ENCODE measurements around the gene DPY19L3. TPM values are rescaled to one million over a fixed set of nuclear protein-coding genes. Genes with fewer than 3 reads are reported as not detected.
A peak's percentile ranks its signal among the peaks of the same experiment; 100 is the strongest.
"Not testable (repeated sequence)": the region's sequence is repeated elsewhere in the genome, so short reads cannot be mapped to it uniquely, and the experiment has no call there.

Gene DPY19L3, protein sequence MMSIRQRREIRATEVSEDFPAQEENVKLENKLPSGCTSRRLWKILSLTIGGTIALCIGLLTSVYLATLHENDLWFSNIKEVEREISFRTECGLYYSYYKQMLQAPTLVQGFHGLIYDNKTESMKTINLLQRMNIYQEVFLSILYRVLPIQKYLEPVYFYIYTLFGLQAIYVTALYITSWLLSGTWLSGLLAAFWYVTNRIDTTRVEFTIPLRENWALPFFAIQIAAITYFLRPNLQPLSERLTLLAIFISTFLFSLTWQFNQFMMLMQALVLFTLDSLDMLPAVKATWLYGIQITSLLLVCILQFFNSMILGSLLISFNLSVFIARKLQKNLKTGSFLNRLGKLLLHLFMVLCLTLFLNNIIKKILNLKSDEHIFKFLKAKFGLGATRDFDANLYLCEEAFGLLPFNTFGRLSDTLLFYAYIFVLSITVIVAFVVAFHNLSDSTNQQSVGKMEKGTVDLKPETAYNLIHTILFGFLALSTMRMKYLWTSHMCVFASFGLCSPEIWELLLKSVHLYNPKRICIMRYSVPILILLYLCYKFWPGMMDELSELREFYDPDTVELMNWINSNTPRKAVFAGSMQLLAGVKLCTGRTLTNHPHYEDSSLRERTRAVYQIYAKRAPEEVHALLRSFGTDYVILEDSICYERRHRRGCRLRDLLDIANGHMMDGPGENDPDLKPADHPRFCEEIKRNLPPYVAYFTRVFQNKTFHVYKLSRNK
- polyA plus RNA-seq (ENCODE audit: insufficient read length in 3 of 3) = 10 to 100 TPM; 57.0 to 60.2 (median 58.8) TPM

DNA sequence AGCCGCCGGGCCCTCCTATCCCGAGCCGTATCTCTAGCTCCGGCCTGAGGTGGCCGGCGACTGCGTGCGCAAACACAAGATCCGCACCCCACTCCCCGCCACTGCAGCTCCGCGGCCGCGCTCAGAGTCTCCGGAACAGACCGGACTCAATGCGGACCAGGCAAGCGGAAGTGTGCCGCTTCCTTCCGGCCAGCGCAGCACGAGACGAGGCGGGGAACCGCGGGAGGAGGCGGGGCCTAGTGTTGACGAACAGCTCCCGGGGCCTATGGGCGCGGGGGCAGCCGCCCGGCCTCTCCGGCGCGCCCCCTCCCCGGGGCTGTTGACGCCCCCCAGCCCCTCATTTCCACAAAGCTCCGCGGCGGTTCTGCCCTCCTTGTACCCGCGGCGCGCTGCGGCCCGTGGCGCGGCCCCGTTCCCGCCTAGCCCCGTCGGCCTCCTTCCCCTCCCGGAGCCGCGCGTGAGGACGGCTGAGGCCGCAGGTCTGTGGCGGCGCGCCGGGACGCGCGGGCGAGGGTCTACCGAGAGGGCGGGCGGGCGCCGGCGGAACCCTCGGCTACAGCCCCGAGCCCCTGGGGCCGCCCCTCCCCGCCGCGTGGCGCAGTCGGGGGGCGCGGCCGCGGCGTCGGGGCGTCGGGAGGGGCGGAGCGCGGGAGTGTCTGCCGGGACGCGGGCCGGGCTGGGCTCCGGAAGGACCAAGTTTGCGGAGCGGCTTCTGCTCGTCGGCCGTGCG is at the start of gene DPY19L3:
Gene DPY19L3, plus strand, starts transcription at position 340 of the 730 bp plus-strand sequence. CDS start 2,484 bp downstream, outside the sequence.
- peak; percentile 83 to 89 (median 87) for DNase-seq (ENCODE audit: low read depth in 3 of 3, low spot score in 2 of 3)

DNA sequence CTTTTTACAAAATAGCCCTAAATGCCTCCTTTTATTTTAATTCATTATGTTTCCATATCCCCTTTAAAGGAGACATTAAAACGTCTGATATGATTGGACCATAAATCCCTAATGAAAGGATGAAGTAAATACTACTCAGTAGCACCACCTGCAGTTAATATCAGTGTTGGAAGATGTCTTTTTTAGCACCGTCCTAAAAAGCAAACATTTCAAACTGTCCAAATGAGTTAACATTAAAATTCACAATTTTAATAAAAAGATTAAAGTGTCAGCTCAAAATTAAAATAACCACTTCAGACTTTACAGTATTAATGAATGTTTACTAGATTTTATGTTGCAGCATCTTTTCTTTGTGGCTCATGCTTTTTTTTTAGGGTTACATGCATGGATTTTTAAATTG is 47.9 kb upstream of the DPY19L3 start:
- DNase-seq (ENCODE audit: low read depth in 3 of 3, low spot score in 2 of 3) = no peak

DNA sequence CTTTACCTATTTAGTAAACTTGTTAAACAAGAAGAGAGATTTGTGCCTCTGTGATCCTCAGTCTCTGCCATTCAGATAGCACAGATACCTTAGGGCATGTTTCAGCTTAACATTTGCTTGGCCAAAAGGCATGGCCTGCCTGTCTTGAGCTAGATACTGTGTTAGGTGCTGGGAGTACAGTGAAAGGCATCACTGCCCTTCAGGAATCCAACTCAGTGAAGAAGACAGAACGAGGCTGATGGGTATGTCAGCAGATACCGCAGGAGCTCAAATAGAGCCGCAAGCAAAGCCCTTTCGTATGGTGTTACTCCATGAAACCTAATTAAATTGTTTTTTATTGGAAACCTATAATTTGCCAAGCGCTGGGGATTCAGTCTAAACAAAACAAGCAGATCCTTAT is 47.2 kb upstream of the DPY19L3 start:
- no peak for DNase-seq (ENCODE audit: low read depth in 3 of 3, low spot score in 2 of 3)

DNA sequence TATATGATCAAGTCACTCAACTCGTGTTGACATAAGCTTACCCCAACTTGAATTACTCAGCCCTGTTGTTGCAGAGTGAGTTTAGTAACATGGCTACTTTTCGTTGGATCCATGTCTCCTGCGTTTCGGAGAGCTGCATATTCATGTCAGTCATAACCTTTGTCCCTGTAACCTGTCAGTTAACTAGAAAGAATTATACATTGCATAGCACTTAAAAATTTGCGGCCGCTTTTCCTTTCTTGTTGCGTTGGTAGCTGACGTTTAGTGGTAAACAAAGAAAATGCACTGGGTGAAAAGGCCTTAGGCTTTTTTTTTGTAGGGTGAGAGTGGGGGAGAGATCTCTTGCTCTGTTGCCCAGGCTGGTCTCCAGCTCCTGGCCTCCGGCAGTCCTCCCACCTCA is 46.0 kb upstream of the DPY19L3 start:
- no peak for DNase-seq (ENCODE audit: low read depth in 3 of 3, low spot score in 2 of 3)

DNA sequence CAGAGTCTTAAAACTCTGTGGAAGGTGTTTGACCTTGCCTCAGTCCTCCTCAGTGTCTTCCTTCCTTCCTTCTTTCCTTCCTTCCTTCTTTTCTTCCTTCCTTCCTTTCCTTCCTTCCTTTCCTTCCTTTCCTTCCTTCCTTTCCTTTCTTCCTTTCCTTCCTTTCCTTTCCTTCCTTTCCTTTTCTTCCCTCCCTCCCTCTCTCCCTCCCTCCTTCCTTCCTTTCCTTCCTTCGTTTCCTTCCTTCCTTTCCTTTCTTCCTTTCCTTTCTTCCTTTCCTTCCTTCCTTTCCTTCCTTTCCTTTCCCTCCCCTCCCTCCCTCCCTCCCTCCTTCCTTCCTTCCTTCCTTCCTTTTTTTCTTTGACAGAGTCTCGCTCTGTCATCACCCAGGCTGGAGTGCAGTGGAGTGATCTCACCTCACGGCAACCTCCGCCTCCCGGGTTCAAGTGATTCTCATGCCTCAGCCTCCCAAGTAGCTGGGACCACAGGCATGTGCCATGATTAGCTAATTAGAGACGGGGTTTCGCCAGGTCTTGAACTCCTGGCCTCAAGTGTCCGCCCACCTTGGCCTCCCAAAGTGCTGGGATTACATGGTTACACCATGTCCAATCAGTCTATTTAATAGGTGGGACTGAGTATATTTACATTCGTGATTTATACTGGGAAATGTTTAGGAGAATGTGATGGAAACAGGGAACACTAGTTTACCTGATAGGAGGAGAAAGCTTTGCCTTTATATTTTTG is 43.8 kb upstream of the DPY19L3 start:
- DNase-seq (ENCODE audit: low read depth in 3 of 3, low spot score in 2 of 3) = no peak

DNA sequence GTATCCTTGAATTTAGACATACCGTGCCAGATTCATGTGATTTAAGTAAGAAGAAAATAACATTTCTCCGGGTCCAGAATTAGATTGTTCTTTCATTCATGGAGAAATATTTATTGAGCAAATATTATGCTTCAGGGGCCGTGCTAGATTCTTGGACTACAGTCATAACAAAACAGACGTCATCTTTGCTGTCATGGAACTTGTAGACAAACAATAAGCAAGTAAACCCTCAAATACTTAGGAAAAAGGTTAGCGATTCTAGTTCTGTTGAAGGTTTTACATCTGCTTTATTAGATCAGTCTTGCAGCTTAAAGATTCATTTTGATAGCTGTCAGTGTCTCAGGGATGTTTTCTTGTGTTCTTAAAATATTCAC is 43.3 kb upstream of the DPY19L3 start:
- DNase-seq (ENCODE audit: low read depth in 3 of 3, low spot score in 2 of 3) = no peak

DNA sequence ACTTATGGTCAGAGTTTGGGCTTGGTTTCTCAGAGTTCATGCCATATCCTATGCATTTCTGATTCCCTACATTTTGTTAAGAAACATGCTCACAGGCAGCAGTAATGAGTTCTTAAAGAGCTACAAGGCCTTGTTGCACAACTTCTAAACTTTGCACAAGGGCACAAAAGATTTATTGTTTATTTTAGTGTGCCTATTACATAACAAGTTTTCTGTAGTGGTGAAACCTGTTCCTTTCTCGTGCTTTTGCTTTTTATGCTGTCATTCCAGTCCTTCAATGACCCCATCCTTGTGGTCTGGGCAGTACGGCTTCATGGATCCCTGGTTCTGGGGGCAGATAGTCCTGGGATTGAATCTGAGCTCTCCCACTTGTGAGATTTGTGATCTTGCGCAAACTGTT is 42.4 kb upstream of the DPY19L3 start:
- DNase-seq (ENCODE audit: low read depth in 3 of 3, low spot score in 2 of 3) = no peak

DNA sequence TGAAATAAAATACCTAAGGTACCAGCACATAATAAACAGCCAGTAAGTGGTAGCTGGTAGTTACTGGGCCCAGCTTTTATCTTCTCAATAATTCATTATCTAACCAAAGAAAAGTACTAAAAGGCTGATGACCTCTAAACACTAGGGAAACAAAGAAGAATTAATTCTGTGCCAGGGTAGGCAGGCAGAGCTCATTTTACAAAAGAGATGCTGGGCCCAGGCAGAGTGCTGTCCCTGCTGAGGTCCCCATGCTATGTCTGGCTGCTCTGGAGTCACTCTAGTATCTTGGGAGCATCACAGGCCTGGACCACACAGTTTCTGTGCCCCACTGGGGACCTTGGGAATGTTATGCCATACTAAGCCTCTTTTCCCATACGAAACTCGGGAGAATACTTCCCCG is 41.9 kb upstream of the DPY19L3 start:
- DNase-seq (ENCODE audit: low read depth in 3 of 3, low spot score in 2 of 3) = no peak

DNA sequence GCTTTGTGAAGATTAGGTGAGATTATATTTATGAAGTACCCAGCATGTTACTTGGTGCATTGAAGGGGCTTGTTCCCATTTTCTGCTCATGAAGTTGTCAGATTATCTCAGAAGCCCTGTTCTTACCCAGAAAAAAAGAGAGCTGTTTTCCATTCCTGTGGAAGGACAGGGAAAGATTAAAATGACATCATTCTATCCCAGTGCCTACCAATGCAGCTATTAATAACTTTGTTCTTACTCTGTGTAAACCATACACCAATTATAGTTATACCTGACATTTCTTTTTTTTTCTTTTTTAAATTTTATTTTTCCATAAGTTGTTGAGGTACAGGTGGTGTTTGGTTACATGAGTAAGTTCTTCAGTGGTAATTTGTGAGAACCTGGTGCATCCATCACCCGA is 41.5 kb upstream of the DPY19L3 start:
- no peak for DNase-seq (ENCODE audit: low read depth in 3 of 3, low spot score in 2 of 3)

DNA sequence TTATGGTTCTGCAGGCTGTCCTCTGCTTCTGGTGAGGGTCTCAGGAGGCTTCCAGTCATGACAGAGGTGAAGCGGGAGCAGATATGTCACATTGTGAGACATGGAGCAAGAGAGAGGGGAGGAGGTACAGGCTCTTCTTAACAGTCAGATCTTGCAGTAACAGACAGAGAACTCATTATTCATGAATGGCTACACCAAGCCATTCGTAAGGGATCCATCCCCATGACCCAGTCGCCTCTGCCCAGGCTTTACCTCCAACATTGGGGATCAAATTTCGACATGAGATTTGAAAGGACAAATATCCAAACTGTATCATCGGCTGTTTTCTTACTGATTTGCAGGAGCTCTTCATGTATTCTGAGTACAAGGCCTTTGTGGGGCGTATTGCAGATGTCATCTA is 38.5 kb upstream of the DPY19L3 start:
- no peak for DNase-seq (ENCODE audit: low read depth in 3 of 3, low spot score in 2 of 3)

DNA sequence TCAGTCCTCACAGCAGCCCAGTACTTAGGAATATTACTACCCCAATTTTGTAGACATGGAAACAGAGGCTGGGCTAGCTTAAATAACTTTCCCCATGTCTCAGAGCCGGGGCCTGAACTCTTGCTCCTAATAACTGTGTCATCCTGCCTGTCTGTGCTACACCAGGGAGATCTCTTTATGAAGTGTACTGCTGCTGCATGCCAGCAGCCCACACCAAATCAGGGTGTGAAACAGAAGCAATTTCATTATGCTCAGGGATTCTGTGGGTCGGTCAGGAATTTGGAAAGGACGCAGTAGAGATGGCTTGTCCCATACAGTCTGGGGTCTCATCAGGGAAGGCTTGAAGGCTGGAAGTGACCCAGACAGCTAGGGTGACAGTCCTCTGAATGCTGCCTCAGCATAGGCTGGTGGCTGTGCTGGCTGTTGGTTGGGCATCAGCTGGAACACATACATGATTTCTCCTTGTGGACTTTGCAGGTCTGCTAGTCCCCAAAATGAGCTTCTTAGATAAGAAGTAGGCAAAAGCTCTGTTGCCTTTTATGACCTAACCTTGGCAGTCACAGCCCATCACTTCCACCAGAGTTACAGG is 37.5 kb upstream of the DPY19L3 start:
- DNase-seq (ENCODE audit: low read depth in 3 of 3, low spot score in 2 of 3) = no peak

DNA sequence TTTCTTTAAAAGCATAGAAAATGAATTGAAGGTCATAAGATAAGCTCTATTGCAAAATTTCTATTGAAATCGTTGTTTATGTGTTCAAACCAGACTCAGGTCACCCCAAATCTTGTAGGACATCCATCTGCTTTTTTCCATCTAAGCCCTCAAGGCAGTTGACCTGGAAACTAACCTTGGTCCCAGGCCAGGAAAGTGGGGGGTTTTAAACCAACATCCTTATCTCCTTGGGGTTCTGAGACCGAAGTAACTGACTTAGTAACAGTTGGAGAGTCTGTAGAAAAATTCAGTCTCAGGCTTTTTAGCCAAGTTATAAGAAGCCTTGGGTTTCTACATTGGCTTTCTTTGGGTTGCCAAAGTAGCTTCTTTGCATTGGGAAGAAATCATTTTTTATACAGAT is 36.8 kb upstream of the DPY19L3 start:
- no peak for DNase-seq (ENCODE audit: low read depth in 3 of 3, low spot score in 2 of 3)

DNA sequence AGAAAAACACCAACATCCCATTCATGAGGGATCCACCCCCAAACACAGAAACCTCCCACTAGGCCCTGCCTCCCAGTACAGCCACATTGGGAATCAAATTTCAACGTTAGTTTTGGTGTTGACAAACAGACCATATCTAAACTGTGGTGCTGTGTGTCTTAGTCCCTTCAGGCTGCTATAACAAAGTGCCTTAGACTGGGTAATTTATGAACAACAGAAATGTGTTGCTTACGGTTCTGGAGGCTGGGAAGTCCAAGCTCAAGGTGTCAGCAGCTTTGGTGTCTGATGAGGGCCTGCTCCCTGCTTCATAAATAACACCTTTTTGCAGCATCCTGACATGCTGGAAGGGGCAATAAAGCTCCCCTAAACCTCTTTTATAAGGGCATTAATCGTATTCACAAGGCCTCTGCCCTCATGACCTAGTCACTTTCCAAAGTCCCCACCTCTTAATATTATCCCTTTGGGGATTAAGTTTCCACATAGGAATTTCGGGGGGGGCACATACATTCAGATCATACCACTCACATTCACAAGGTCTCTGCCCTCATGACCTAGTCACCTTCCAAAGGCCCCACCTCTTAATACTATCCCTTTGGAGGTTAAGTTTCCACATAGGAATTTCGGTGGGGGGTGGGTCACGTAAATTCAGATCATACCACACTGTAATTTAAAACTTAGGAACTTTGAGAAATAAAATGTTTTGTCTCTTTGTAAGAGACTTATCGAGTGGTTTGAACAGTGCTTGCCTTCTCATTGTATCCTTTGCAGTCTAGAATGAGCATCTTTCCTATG is 32.6 kb upstream of the DPY19L3 start:
- DNase-seq (ENCODE audit: low read depth in 3 of 3, low spot score in 2 of 3) = no peak

DNA sequence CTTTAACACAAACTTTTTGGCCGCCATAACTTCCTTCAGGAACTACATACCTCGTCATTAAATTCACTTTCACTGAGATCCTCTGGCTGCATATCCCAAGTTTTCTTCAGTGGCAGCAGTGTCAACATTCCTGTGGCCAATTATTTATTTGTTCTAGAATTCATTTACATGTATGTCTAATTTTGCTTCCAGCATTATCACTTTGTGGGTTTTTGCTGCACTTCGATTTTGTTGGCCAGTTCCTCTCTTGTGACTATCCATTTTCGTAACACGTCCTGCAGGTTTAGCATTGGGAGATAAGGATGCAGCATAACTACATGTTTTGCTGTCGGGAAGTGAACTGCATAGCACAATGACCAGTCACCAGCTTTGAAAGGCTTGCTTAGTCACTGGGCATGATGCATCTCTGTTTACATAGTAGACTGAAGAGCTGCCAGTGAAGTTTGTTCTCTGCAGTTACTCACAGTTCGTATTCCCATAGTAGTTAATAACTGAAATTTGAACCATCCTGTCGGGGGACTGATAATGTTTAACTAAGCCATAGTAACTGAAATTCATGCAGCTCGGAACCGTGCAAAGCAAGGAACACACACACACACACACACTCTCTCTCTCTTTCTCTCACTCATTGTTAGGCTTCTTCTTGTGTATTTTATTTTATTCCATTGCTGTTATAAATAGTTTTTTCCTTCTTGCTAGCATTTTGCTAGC is 31.8 kb upstream of the DPY19L3 start:
- DNase-seq (ENCODE audit: low read depth in 3 of 3, low spot score in 2 of 3) = no peak

DNA sequence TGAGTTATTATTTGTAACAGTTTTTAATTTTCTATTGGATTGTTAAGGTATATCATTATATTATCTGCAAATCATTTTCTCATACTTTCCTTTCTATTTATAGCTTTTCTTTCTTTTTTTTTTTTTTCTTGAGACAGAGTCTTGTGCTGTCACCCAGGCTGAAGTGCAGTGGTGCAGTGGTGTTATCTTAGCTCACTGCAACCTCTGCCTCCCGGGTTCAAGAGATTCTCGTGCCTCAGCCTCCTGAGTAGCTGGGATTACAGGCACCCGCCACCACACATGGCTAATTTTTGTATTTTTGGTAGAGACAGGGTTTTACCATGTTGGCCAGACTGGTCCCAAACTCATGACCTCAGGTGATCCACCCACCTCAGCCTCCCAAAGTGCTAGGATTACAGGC is 31.2 kb upstream of the DPY19L3 start:
- DNase-seq (ENCODE audit: low read depth in 3 of 3, low spot score in 2 of 3) = not testable (repeated sequence)

DNA sequence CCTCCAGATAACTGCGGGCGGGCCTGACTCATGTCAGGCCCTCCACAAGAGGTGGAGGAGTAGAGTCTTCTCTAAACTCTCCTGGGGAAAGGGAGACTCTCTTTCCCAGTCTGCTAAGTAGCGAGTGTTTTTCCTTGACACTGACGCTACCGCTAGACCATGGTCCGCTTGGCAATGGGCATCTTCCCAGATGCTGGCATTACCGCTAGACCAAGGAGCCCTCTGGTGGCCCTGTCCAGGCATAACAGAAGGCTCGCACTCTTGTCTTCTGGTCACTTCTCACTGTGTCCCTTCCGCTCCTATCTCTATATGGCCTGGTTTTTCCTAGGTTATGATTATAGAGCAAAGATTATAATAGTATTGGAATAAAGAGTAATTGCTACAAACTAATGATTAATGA is 28.5 kb upstream of the DPY19L3 start:
- not testable (repeated sequence) for DNase-seq (ENCODE audit: low read depth in 3 of 3, low spot score in 2 of 3)

DNA sequence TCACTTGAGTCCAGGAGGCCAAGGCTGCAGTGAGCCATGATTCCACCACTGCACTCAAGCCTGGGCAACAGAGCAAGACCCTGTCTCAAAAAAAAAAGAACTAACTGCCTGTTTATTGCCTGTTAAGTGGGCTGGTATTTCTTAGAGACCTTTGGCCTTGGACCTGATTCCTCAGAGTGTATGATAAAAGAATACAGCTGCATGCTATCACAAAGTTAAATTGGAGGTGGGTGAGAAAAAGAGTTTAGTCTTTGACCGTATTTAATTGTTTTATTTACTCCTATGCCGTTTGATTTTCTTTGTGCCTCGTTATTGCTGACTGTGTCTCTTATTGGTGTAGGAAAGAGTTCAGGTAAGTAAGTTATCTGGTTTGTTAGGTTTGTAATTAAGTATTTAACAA is 25.3 kb upstream of the DPY19L3 start:
- no peak for DNase-seq (ENCODE audit: low read depth in 3 of 3, low spot score in 2 of 3)

DNA sequence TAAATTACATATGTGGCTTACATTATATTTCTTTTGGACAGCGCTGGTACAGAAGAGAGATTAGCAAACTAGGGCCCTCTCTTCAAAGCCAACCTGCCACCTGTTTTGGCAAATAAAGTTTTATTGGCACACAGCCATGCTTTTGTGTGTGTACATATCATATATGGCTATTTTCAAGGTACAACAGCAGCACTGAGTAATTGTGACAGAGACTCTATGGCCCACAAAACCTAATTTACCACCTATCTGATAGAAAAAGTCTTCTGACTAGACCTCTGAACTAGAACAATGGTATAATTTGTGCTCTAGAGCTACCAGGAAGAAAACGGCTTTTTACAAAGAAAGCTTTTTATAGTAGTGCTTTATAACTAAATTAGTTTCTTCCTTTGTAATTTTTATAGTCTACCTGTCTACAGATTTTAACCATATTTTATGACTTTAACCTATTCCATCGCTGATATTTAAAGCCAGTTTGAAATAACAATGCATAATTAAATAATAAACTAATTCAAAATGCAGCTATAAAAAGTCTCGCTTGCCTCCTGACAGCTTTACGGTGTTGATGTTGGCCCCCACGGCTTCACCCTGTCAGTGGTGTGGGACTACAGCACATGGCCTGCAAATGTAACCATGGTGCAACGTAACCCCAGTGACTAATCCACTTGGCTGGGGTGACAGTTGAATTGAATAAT is 17.7 kb upstream of the DPY19L3 start:
- DNase-seq (ENCODE audit: low read depth in 3 of 3, low spot score in 2 of 3) = no peak
